Measurements from ENCODE around the gene MRPS11.

MRPS11 gene

DNA sequence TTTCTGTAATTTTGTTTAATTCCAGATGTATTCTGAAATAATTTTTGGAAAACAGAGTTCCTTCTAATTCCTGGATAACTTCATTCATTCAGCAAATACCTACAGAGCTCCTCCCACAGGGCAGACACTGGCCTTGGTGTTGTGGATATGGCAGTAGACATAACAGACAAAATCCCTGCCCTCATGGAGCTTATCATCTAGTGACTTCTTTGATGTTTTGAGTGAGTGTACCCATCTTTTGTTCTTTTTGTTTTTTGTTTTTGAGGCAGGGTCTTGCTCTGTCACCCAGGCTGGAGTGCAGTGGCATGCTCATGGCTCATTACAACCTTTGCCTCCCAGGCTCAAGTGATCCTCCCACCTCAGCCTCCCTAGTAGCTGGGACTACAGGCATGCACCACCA lies 57.9 kb downstream of the MRPS11 start:
- no peaks in the 10 kb centered on the region for H3K27me3 ChIP-seq (ENCODE audit: insufficient read depth, low read length, poor library complexity)
- TF ChIP-seq EZH2 (IDR thresholded peaks at IDR 0.05; ENCODE audit: borderline replicate concordance, low read depth, low read length, severe bottlenecking), result no peak
- TF ChIP-seq, protein P1, sequence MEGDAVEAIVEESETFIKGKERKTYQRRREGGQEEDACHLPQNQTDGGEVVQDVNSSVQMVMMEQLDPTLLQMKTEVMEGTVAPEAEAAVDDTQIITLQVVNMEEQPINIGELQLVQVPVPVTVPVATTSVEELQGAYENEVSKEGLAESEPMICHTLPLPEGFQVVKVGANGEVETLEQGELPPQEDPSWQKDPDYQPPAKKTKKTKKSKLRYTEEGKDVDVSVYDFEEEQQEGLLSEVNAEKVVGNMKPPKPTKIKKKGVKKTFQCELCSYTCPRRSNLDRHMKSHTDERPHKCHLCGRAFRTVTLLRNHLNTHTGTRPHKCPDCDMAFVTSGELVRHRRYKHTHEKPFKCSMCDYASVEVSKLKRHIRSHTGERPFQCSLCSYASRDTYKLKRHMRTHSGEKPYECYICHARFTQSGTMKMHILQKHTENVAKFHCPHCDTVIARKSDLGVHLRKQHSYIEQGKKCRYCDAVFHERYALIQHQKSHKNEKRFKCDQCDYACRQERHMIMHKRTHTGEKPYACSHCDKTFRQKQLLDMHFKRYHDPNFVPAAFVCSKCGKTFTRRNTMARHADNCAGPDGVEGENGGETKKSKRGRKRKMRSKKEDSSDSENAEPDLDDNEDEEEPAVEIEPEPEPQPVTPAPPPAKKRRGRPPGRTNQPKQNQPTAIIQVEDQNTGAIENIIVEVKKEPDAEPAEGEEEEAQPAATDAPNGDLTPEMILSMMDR (IDR thresholded peaks at IDR 0.05; ENCODE audit: borderline replicate concordance, extremely low read depth, low read length, poor library complexity, severe bottlenecking), result no peak
- no peak overlapping the region for H3K9ac ChIP-seq (ENCODE audit: low read depth, low read length)
- H3K9me3 ChIP-seq (ENCODE audit: insufficient read depth, low read length, severe bottlenecking), result no peaks in the 10 kb centered on the region
- H3K27ac ChIP-seq (ENCODE audit: low read length), result no peak overlapping the region
- H3K79me2 ChIP-seq (ENCODE audit: insufficient read depth, low read length), result no peaks in the 10 kb centered on the region
- no peak for ATAC-seq (ENCODE audit: insufficient read depth, low read depth)
- H4K20me1 ChIP-seq (ENCODE audit: insufficient read depth, low read length), result no peaks in the 10 kb centered on the region
- H3K4me3 ChIP-seq (ENCODE audit: low read depth in 1 of 2, low read length in 2 of 2), result no peak overlapping the region
- H3K4me1 ChIP-seq (ENCODE audit: insufficient read depth, low read length), result no peaks in the 10 kb centered on the region
- H2AFZ ChIP-seq (ENCODE audit: low read depth, low read length), result no peak overlapping the region
- DNase-seq, result no peak
- peaks cover 30% of the 10 kb centered on the region for H3K36me3 ChIP-seq (ENCODE audit: insufficient read depth, low read length)
- no peak overlapping the region for H3K4me2 ChIP-seq (ENCODE audit: insufficient read depth, low read length)

- H3K9me3 ChIP-seq (ENCODE audit: insufficient read depth, low read length, severe bottlenecking), result no peaks in the 10 kb centered on the region
- H3K4me2 ChIP-seq (ENCODE audit: insufficient read depth, low read length), result no peak overlapping the region
- TF ChIP-seq EZH2 (IDR thresholded peaks at IDR 0.05; ENCODE audit: borderline replicate concordance, low read depth, low read length, severe bottlenecking), result no peak
- TF ChIP-seq, protein P1 (IDR thresholded peaks at IDR 0.05; ENCODE audit: borderline replicate concordance, extremely low read depth, low read length, poor library complexity, severe bottlenecking), result no peak
- no peak overlapping the region for H3K4me3 ChIP-seq (ENCODE audit: low read depth in 1 of 2, low read length in 2 of 2)
- H2AFZ ChIP-seq (ENCODE audit: low read depth, low read length), result no peak overlapping the region
- ATAC-seq (ENCODE audit: insufficient read depth, low read depth), result no peak
- no peaks in the 10 kb centered on the region for H3K79me2 ChIP-seq (ENCODE audit: insufficient read depth, low read length)
- DNase-seq, result no peak
- H3K9ac ChIP-seq (ENCODE audit: low read depth, low read length), result no peak overlapping the region
- H4K20me1 ChIP-seq (ENCODE audit: insufficient read depth, low read length), result no peaks in the 10 kb centered on the region
- no peak overlapping the region for H3K27ac ChIP-seq (ENCODE audit: low read length)
- peaks cover 40% of the 10 kb centered on the region for H3K36me3 ChIP-seq (ENCODE audit: insufficient read depth, low read length)
- no peaks in the 10 kb centered on the region for H3K27me3 ChIP-seq (ENCODE audit: insufficient read depth, low read length, poor library complexity)
- no peaks in the 10 kb centered on the region for H3K4me1 ChIP-seq (ENCODE audit: insufficient read depth, low read length)
These were observed 58.9 kb downstream of the MRPS11 start for GRCh38 chr15:88526247-88526879.

- no peaks in the 10 kb centered on the region for H4K20me1 ChIP-seq (ENCODE audit: insufficient read depth, low read length)
- TF ChIP-seq, protein P1 (IDR thresholded peaks at IDR 0.05; ENCODE audit: borderline replicate concordance, extremely low read depth, low read length, poor library complexity, severe bottlenecking), result no peak
- no peak for TF ChIP-seq EZH2 (IDR thresholded peaks at IDR 0.05; ENCODE audit: borderline replicate concordance, low read depth, low read length, severe bottlenecking)
- no peak overlapping the region for H2AFZ ChIP-seq (ENCODE audit: low read depth, low read length)
- H3K4me2 ChIP-seq (ENCODE audit: insufficient read depth, low read length), result no peak overlapping the region
- peaks cover 41% of the 10 kb centered on the region for H3K36me3 ChIP-seq (ENCODE audit: insufficient read depth, low read length)
- H3K27me3 ChIP-seq (ENCODE audit: insufficient read depth, low read length, poor library complexity), result no peaks in the 10 kb centered on the region
- DNase-seq, result no peak
- no peaks in the 10 kb centered on the region for H3K9me3 ChIP-seq (ENCODE audit: insufficient read depth, low read length, severe bottlenecking)
- H3K4me1 ChIP-seq (ENCODE audit: insufficient read depth, low read length), result no peaks in the 10 kb centered on the region
- H3K79me2 ChIP-seq (ENCODE audit: insufficient read depth, low read length), result no peaks in the 10 kb centered on the region
- H3K27ac ChIP-seq (ENCODE audit: low read length), result no peak overlapping the region
- H3K9ac ChIP-seq (ENCODE audit: low read depth, low read length), result no peak overlapping the region
- no peak overlapping the region for H3K4me3 ChIP-seq (ENCODE audit: low read depth in 1 of 2, low read length in 2 of 2)
- ATAC-seq (ENCODE audit: insufficient read depth, low read depth), result no peak
These were observed 61.6 kb downstream of the MRPS11 start for GRCh38 chr15:88529021-88529630.

Data from DND-41 (cell line).